Measurements from ENCODE around the gene GAL3ST3.
"Not testable (repeated sequence)": the region's sequence is repeated elsewhere in the genome, so short reads cannot be mapped to it uniquely, and the experiment has no call there.

The GAL3ST3 gene, protein sequence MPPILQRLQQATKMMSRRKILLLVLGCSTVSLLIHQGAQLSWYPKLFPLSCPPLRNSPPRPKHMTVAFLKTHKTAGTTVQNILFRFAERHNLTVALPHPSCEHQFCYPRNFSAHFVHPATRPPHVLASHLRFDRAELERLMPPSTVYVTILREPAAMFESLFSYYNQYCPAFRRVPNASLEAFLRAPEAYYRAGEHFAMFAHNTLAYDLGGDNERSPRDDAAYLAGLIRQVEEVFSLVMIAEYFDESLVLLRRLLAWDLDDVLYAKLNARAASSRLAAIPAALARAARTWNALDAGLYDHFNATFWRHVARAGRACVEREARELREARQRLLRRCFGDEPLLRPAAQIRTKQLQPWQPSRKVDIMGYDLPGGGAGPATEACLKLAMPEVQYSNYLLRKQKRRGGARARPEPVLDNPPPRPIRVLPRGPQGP

DNA sequence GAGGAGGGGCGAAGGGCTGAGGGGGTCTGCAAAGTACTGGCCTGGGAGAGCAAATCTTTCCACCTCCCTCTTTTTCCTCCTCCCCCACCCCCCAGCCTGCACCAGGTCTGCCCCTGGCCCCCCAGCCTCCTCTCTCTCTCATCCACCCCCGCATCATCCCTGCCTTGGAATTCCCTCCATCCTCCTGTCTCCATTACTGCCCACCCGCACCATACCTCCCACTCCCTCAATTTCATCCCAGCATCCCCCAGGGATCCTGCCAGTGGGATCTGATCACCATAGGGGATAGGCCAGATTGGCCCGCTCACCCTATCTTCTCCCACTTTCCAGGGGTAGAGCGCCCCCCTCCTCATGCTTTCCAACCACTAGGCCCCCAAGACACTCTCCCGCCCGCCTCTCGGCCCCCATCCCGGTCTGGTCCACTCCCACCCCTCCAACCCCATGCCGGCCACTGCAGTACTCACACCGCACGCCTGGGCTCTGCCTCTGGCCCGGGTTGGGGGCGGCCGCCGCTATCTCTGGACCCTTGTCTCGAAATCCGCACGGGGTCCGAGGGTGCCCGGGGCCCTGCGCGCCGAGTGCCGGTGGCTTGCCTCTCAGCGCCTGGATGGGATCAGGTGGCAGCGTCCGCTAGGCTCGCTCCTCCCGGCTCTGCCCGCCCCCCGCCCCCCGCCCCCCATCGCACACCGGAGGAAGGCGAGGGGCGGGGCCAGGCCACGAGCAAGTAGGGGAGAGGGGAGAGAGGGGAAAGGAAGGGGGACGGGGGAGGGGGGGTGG is at the start of gene GAL3ST3:
GAL3ST3 (minus strand) TSS at position 615 of the 777 bp plus-strand sequence. CDS start 3,746 bp downstream, outside the sequence.
- no peak for DNase-seq

DNA sequence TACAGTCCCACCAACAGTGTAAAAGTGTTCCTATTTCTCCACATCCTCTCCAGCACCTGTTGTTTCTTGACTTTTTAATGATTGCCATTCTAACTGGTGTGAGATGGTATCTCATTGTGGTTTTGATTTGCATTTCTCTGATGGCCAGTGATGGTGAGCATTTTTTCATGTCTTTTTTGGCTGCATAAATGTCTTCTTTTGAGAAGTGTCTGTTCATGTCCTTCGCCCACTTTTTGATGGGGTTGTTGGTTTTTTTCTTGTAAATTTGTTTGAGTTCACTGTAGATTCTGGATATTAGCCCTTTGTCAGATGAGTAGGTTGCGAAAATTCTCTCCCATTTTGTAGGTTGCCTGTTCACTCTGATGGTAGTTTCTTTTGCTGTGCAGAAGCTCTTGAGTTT is 43.2 kb upstream of the GAL3ST3 start:
- not testable (repeated sequence) for DNase-seq

DNA sequence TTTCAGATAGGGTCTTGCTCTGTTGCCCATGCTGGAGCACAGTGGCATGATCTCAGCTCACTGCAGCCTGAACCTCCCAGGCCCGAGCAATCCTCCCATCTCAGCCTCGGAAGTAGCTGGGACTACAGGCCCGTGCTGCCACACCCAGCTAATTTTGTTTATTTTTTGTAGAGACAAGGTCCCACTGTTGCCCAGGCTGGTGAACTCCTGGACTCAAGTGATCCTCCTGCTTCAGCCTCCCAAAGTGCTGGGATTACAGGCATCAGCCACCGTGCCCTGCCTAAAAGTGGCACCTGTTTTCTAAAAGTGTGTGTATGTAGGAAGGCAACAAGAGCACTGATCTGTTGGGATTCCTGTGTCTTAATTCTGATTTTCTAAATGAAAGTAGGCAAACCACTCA is 41.3 kb upstream of the GAL3ST3 start:
- DNase-seq: no peak

DNA sequence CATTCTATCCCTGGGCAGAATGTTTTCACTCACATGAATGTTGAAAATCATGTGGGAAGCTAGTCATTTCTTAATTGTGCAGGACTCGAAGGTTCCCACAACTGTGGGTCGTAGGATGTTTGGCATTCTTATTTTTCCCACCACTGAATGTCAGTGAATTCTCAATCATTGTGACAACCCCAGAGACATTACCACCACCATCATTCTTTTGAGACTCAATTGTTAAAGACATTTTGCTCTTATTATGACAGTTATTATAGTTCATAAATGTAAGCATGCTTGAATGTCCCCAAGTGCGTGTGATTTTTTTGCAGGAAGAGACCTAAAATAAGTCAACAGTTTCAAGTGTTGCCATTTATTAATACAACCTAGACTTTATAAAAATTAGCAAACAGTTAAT is 40.1 kb upstream of the GAL3ST3 start:
- no peak for DNase-seq

DNA sequence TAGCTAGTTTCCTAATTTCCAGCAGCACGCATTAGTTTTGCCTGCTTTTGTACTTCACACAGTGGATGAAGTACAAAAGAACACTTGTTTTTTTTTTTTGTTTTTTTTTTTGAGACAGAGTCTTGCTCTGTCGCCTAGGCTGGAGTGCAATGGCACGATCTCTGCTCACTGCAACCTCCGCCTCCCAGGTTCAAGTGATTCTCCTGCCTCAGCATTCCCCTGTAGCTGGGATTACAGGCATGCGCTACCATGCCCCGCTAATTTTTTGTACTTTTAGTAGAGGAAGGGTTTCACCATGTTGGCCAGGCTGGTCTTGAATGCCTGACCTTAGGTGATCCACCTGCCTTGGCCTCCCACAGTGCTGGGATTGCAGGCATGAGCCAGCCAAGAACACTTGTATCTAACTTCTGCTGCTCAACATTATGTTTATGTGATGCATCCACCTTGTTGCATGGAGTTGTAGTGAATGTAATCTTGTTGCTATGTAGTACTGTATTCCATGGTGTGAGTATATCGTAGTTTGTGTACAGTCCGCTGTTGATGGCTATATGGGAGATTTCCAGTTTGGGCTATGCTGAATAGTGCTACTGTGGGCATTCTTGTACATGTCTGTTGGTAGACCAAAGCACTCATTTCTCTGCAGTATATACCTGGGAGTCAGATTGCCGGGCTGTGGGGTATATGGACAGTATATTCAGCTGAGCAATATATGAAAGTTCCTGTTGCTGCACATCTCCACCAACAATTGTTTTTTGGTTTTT is 38.4 kb upstream of the GAL3ST3 start:
- no peak for DNase-seq

DNA sequence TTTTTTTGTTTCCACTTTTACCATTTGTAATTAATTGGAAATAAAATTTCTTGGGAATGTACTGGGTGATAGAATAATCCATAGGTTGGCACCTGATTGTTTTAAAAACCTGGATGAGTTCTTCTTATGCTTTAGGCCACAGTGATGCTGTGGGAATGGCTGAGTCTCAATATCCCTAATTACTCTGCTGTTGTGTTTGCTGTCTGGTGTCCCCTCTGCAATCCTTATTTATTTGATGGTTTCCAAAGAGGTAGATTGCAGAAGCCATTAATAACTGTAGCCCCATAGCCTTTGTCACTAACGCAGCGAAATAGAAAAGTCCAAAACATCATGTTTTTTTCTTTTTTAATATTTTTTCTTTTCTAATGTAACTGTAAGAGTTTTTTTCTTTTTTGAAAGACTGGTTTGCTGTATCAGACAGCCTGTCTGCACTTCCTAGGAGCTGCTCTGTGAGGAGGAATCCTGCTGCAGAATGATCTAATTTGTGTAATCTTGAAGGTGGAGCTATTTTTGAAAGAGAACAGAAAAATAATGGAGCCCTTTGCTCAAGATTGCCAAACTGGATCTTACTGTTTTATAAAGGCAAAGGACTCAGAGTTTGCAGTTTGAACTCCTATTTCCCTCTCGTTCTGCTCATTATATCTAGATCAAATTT is 36.0 kb upstream of the GAL3ST3 start:
- DNase-seq: no peak

DNA sequence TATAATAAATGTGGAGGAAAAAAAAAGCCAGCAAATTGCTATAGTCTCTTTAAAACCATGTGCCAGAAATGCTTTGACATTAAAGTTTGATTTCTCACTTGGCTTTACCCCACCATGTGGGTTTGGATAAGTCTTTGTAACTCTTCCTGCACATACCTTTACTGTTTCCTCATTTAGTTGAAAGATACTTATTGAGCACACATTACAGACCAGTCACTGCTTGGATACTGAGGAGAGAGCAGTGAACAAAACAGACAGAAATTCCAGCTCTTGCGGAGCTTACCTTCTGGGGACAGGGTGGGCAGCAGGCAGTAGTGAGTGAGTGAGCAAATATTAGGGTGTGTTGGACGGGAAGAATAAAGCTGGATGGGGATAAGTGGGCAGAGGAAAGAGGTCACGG is 34.8 kb upstream of the GAL3ST3 start:
- DNase-seq: no peak

DNA sequence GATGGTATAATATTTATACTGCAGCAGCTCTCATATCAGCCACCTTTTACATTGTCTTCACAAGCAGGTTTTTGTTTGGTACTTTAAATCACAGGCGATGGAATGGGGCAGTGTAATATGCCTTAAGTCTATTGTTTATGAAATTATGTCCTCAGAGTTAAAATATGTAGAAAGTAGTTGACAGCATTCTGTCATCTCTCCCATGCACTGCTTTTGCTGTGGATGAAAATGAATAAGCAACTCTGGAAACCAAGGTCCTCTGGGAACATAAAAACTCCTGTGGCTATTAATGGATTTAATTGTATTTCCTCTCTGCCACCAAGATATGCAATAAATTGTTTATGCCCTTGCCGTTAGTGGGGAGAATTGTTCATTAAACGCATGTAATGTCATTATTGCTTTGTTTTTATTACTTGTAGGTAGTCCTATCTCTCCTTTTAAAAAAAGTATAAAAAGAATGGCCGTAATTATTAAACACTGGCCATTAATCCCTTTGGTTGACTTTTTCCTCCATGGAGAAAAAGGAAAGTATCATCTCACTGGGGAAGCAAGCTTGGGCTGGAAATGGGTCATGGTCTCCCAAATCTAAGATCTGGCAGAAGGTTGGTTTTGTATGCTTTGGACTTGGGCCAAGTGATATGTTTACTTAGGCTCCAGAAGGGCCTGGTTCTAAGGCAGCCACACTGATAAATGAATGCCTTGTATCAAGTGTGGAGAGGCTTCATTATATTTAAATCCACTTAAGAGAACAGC is 34.2 kb upstream of the GAL3ST3 start:
- peak; percentile 48 for DNase-seq

DNA sequence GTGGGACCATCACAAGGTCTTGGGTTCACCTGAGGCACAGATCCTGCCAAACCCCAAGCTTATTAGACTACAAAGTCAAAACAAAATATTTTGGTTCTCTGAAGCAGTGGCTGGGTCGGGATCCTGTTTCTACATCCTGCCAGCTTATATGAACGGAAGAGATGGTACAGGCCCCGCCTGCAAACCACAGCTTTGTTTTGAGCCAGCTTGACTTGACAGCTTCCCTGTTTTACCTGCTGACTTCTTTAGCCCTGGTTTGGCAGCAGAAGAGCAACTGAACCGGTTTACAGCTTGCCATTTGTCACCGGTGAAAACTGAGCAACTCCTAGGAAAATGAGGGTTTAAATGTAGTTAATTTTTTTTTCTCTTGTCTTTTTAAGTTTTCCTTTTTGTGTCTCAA is 32.5 kb upstream of the GAL3ST3 start:
- no peak for DNase-seq

DNA sequence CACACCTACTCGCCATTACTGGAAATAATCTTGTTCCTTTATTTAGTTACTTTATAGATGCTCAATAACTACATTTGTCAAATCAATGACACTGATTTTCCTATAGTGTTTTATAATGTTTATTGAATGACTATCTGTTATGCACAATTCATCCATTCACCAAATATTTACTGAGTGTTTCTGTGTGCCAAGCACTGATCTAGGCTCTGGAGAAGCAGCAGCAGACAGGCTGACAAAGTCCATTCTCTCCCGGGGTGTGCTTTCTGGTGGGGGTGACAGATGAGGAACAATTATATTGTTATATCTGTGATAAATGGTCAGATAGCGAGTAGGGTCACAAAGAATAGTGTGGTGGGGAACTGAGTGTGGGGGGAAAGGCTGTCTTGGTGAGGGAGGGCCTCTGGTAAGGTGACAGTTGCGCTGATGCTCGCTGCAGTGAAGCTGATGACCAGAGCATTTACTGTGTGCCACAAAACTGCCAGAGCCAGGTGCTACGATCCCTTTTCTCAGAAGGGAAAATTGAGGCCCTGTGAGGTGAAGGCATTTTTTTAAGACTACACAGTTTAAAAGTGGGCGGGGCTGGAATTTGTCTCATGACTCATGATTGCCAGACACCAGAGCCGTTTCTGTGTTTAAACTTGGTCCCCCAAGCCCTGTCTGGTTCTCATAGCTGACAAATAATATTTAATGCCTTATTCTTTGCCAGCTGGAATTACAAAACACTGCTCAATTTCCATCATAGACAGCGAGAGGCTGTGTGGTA is 31.3 kb upstream of the GAL3ST3 start:
- DNase-seq: no peak

DNA sequence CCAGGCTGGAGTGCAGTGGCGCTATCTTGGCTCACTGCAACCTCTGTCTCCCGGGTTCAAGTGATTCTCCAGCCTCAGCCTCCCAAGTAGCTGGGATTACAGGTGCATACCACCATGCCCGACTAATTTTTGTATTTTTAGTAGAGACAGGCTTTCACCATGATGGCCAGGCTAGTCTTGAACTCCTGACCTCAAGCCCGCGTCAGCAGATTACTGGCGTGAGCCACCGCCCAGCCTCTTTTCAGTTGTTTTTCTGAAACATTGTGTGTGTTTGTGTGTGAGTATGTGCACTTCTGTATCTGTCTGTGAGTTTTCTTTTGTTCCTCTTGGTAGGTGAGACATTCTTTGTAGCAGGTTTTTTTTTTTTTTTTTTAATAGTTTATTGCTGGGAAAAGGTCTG is 30.0 kb upstream of the GAL3ST3 start:
- not testable (repeated sequence) for DNase-seq

DNA sequence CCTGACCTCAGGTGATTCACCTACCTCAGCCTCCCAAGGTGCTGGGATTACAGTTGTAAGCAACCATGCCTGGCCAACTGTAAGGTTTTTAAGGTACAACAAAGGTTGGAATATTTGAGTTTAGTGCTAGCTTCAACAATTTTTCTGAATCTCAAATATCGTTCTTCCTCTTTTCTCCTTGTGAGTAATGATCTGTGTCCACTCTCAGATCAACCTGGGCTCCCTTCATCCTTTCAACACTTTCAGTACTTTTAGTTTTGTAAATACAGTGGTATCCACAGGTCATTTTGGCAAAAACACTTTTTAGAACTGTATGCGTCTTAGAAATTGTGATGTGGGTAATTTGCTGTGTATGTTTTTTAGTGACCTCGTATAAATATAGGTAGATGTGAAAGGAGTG is 29.0 kb upstream of the GAL3ST3 start:
- DNase-seq: no peak

DNA sequence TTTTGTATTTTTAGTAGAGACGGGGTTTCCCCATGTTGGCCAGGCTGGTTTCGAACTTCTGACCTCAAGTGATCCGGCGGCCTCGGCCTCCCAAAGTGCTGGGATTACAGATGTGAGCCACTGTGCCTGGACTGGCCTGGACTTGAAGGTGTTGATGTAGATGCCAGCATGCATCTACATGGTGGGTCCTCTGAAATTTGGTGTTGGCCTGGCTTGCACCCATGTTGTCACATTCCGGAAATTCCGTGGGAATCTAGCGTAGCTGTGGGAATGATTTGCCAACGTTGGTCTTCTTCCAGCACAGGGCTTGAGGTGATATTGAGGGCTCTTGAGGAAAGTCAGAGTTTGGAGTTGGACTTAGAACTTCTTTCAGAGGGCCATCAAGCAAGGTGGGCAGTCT is 27.6 kb upstream of the GAL3ST3 start:
- DNase-seq: no peak

DNA sequence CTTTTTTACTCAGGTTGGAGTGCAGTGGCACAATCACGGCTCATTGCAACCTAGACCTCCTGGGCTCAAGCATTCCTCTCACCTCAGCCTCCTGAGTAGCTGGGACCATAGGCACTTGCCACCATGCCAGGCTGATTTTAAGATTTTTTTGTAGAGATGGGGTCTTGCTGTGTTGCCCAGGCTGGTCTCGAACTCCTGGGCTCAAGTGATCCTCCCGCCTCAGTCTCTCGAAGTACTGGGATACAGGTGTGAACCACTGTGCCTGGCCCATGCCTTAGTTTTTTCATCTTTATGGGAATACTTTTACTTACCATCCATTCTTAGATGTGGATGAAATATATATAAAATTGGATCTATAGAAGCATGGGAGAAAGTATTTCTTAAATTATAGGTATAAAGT is 26.3 kb upstream of the GAL3ST3 start:
- no peak for DNase-seq

DNA sequence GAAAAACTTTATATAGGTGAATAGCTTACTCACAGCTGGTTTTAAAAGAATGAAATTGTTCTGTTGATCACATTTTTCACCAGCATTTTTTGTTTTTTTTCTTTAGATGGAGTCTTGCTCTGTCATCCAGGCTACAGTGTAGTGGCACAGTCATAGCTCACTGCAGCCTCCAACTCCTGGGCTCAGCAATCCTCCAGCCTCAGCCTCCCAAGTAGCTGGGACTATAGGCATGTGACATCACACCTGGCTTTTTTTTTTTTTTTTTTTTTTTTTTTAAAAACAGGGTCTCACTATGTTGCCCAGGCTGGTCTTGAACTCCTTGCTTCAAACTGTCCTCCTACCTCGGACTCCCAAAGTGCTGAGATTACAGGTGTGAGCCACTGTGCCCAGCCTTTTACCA is 24.7 kb upstream of the GAL3ST3 start:
- no peak for DNase-seq

DNA sequence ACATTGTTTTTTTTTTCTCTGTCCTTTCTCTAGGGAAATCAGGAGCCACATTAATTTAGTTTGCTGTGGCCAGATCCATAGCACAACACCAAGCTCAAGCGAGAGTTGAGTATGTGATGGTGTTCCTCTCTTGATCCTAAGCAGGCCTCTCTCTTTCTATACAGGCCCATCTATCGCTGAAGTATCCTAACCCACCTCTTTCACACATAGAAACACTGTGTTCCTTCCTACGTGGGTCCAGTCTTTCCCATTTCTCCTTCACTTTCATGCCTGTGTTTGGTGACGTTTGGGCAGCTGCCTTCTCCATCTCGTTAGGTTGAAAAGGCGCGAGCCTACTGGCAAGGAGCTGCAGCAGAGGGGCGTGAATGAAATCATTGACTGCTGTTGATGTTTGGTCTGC is 23.6 kb upstream of the GAL3ST3 start:
- no peak for DNase-seq

DNA sequence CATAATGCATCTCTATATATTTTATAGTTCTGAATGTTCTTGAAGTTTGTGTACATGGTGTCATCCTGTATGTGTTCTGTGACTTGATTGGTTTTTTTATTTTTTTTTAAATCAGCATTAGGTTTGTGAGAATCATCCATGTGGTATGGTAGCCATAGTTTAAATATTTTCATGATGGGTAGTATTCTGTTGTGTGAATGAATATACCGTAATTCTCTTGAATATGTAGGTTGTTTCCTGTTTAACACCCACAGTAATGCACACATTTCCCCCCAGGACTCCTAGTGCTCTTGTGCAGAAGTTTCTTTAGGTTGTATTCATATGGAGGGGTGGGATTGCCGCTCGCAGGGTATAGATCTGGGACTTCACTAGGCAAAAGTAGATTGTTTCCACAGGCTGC is 23.1 kb upstream of the GAL3ST3 start:
- DNase-seq: no peak

DNA sequence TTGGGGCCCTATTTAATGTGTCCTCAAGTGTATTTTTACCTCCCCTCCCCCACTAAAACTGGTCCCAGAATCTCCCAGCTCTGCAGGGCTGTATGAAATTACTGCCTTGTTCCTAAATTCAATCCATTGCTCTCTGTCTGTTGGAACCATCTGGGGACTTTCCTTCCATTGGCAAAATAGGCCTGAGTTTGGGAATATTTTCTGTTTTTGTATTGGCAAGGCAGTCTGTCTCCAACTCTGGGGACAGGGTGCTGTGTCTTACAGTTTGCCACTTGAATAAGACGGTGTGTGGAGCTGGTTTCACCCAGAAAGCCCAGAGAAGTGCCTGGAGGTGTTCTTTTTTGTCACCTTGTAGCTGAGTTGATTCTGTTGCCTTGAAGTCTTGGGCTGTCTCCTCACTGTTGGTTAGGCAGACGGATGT is 22.4 kb upstream of the GAL3ST3 start:
- no peak for DNase-seq

DNA sequence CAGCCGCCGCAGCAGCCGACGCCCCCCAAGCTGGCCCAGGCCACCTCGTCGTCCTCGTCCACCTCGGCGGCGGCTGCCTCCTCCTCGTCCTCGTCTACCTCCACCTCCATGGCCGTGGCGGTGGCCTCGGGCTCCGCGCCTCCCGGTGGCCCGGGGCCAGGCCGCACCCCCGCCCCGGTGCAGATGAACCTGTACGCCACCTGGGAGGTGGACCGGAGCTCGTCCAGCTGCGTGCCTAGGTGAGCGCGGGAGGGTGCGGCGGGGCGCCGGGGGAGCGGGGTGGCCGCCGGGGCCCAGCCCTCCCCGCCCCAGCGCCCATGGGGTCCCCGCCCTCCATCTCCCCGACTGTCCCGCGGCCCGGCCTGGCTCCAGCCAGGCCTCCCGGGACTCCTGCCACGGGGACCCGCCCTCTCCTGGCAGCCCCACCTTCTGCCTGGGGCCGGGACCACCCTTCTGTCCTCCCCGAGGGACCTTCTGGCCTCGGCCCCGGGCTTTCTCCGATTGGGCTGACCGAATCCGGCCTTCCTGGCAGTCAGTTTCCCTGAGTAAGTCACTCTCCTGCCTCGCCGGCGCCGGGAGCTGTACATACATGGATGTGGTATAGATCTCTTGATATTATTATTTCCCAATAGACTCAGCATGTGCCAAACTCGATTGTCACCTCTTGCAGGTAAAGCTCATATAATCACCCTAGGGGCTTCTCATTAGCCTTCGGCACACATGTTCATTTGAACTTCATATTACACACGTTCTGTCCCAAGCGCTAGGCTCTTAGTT is 21.8 kb upstream of the GAL3ST3 start:
- DNase-seq: no peak

Measured in NCI-H446 treated with DMSO at 0.1 percent for 48 hours (cell line).